Measurements from ENCODE around the gene AP2A1.
"Not testable (repeated sequence)": the region's sequence is repeated elsewhere in the genome, so short reads cannot be mapped to it uniquely, and the experiment has no call there.

AP2A1 gene

GRCh38 chr19:49766930-49767299 lies at the start of gene AP2A1:
TSS of gene AP2A1 (plus strand) at chr19:49767001. CDS start at chr19:49767134, 133 bp downstream.
- DNase-seq (ENCODE audit: low read depth): no peak

GRCh38 chr19:49718511-49718910 lies 48.3 kb upstream of the AP2A1 start:
- no peak for DNase-seq (ENCODE audit: low read depth)

- no peak for DNase-seq (ENCODE audit: low read depth)
These were observed 47.8 kb upstream of the AP2A1 start for GRCh38 chr19:49718991-49719390.

GRCh38 chr19:49719420-49719819 lies 47.4 kb upstream of the AP2A1 start:
- DNase-seq (ENCODE audit: low read depth): not testable (repeated sequence)

GRCh38 chr19:49727217-49728030 lies 39.4 kb upstream of the AP2A1 start:
- no peak for DNase-seq (ENCODE audit: low read depth)

- DNase-seq (ENCODE audit: low read depth): no peak
These were observed 36.6 kb upstream of the AP2A1 start for GRCh38 chr19:49730166-49730565.

- no peak for DNase-seq (ENCODE audit: low read depth)
These were observed 28.5 kb upstream of the AP2A1 start for GRCh38 chr19:49738268-49738667.

GRCh38 chr19:49739098-49739497 lies 27.7 kb upstream of the AP2A1 start:
- no peak for DNase-seq (ENCODE audit: low read depth)

- DNase-seq (ENCODE audit: low read depth): no peak
These were observed 26.9 kb upstream of the AP2A1 start for GRCh38 chr19:49739933-49740332.

GRCh38 chr19:49741210-49741844 lies 25.5 kb upstream of the AP2A1 start:
- DNase-seq (ENCODE audit: low read depth): no peak

- no peak for DNase-seq (ENCODE audit: low read depth)
These were observed 21.8 kb upstream of the AP2A1 start for GRCh38 chr19:49744946-49745381.

- DNase-seq (ENCODE audit: low read depth): no peak
These were observed 20.4 kb upstream of the AP2A1 start for GRCh38 chr19:49746206-49746958.

GRCh38 chr19:49749055-49749716 lies 17.6 kb upstream of the AP2A1 start:
- no peak for DNase-seq (ENCODE audit: low read depth)

- no peak for DNase-seq (ENCODE audit: low read depth)
These were observed 17.0 kb upstream of the AP2A1 start for GRCh38 chr19:49749771-49750170.

GRCh38 chr19:49752701-49753100 lies 14.1 kb upstream of the AP2A1 start:
- no peak for DNase-seq (ENCODE audit: low read depth)

- no peak for DNase-seq (ENCODE audit: low read depth)
These were observed 10.8 kb upstream of the AP2A1 start for GRCh38 chr19:49755956-49756355.

GRCh38 chr19:49758292-49758691 lies 8.5 kb upstream of the AP2A1 start:
- peak; percentile 32 for DNase-seq (ENCODE audit: low read depth)

GRCh38 chr19:49761249-49761624 lies 5.6 kb upstream of the AP2A1 start:
- no peak for DNase-seq (ENCODE audit: low read depth)

- peak; percentile 45 for DNase-seq (ENCODE audit: low read depth)
These were observed 5.0 kb upstream of the AP2A1 start for GRCh38 chr19:49761625-49762311.

GRCh38 chr19:49763230-49763629 lies 3.6 kb upstream of the AP2A1 start, which contains the start of gene TSKS:
TSS of gene TSKS (minus strand) at chr19:49763306. CDS start at chr19:49763247, 59 bp downstream.
- DNase-seq (ENCODE audit: low read depth): no peak

GRCh38 chr19:49764341-49764740 lies 2.5 kb upstream of the AP2A1 start:
- no peak for DNase-seq (ENCODE audit: low read depth)
